MM.1S (cell line): Measurements from ENCODE around the gene TRIOBP.

Experiments used
- DNase-seq: peaks from one replicate; pipeline ENCODE4 v3.0.0-alpha.2; 2015
- H2AFZ ChIP-seq: fragments of 300-600 bp; sonication (generic); 2 replicates; pipeline ENCODE4 v1.6.0; 2016; ENCODE audit warnings: antibody characterized with exemption, low read length
- H3F3A ChIP-seq: fragments of 300-600 bp; sonication (generic); 2 replicates; pipeline ENCODE4 v1.6.1; 2016; ENCODE audit warnings: mild to moderate bottlenecking, antibody characterized with exemption, low read length, moderate library complexity, mixed read lengths; ENCODE audit not compliant: insufficient read depth
- H3K27ac ChIP-seq: fragments of 300-600 bp; sonication (generic); 2 replicates; pipeline ENCODE4 v1.5.1; 2016; ENCODE audit warnings: mild to moderate bottlenecking, low read length
- H3K27me3 ChIP-seq: fragments of 300-600 bp; sonication (generic); replicated peaks from 2 replicates; pipeline ENCODE4 v1.6.0; 2016; ENCODE audit warnings: low read length; ENCODE audit not compliant: insufficient read depth
- H3K36me3 ChIP-seq: fragments of 300-600 bp; sonication (generic); replicated peaks from 2 replicates; pipeline ENCODE4 v1.6.1; 2016; ENCODE audit warnings: mild to moderate bottlenecking, low read length, mixed read lengths; ENCODE audit not compliant: insufficient read depth
- H3K4me1 ChIP-seq: fragments of 300-600 bp; sonication (generic); 2 replicates; pipeline ENCODE4 v1.6.1; 2016; ENCODE audit warnings: low read length, mixed read lengths
- H3K4me2 ChIP-seq: fragments of 300-600 bp; sonication (generic); 2 replicates; pipeline ENCODE4 v1.6.0; 2016; ENCODE audit warnings: low read depth, low read length
- H3K4me3 ChIP-seq: fragments of 300-600 bp; sonication (generic); 2 replicates; pipeline ENCODE4 v1.5.1; 2016; ENCODE audit warnings: low read length, mixed read lengths
- H3K79me2 ChIP-seq: fragments of 300-600 bp; sonication (generic); 2 replicates; pipeline ENCODE4 v1.6.1; 2016; ENCODE audit warnings: mixed run types, low read length, mixed read lengths
- H3K9ac ChIP-seq: fragments of 300-600 bp; sonication (generic); 2 replicates; pipeline ENCODE4 v1.6.1; 2016; ENCODE audit warnings: low read length, mixed read lengths
- H3K9me2 ChIP-seq: fragments of 300-600 bp; sonication (generic); replicated peaks from 2 replicates; pipeline ENCODE4 v1.6.1; 2016; ENCODE audit warnings: mild to moderate bottlenecking, low read length, mixed read lengths; ENCODE audit not compliant: insufficient read depth
- H3K9me3 ChIP-seq: fragments of 300-600 bp; sonication (generic); replicated peaks from 2 replicates; pipeline ENCODE4 v1.6.1; 2016; ENCODE audit warnings: mild to moderate bottlenecking, low read length, mixed read lengths; ENCODE audit not compliant: insufficient read depth
- H4K20me1 ChIP-seq: fragments of 300-600 bp; sonication (generic); 2 replicates; pipeline ENCODE4 v1.6.1; 2016; ENCODE audit warnings: mild to moderate bottlenecking, low read length, moderate library complexity, mixed read lengths; ENCODE audit not compliant: insufficient read depth
- CTCF ChIP-seq: fragments of 300-600 bp; sonication (generic); IDR thresholded peaks from 2 replicates; pipeline ENCODE4 v1.5.1; 2016; ENCODE audit warnings: antibody characterized with exemption, low read length, mixed read lengths
- EZH2 ChIP-seq: fragments of 300-600 bp; sonication (generic); optimal IDR thresholded peaks from 2 replicates; pipeline ENCODE3; 2017; ENCODE audit warnings: low read depth, mild to moderate bottlenecking, antibody characterized with exemption, low read length, mixed read lengths
- EZH2phosphoT487 ChIP-seq: fragments of 300-600 bp; sonication (generic); IDR thresholded peaks from 2 replicates; pipeline ENCODE4 v1.6.1; 2018; ENCODE audit warnings: antibody characterized with exemption, low read length

TRIOBP gene

GRCh38 chr22:37657590-37658132 lies 39.2 kb upstream of the TRIOBP start:
- TF ChIP-seq EZH2, result no peak
- no peak for TF ChIP-seq CTCF
- TF ChIP-seq EZH2phosphoT487, result no peak
- Histone ChIP-seq H3K27me3 (no peaks in the 10 kb centered on the region), H3K9me2 (no peaks in the 10 kb centered on the region), H4K20me1 (peaks cover 5% of the 10 kb centered on the region; the same call in 1 of the 2 replicates), H3K4me2 (peak overlapping the region; percentile 78), H3K27ac (peak overlapping the region; percentile 19; the same call in 1 of the 2 replicates), H3K36me3 (no peaks in the 10 kb centered on the region), H3F3A (0 out of 2 replicates have a peak, but pooled peaks cover 7% of the 10 kb centered on the region), H2AFZ (peak overlapping the region; percentile 81), H3K9me3 (no peaks in the 10 kb centered on the region), H3K4me1 (peaks cover 15% of the 10 kb centered on the region), H3K79me2 (peaks cover 35% of the 10 kb centered on the region), H3K4me3 (peak overlapping the region; percentile 64), H3K9ac (peak overlapping the region; percentile 39; the same call in 1 of the 2 replicates)
- DNase-seq, result no peak

- H3K27ac ChIP-seq, result peak within 1 kb of the TSS; percentile 19; the same call in 1 of the 2 replicates
- peak within 1 kb of the TSS; percentile 81 for H2AFZ ChIP-seq
- DNase-seq, result peak; percentile 100
Observed at GRCh38 chr22:37658133-37659065, 38.4 kb upstream of the TRIOBP start, which contains the start of gene PDXP. TSS of gene PDXP (plus strand) at chr22:37658723. CDS start at chr22:37658783, 60 bp downstream.

More at GRCh38 chr22:37658133-37659065, 38.4 kb upstream of the TRIOBP start, which contains the start of gene PDXP:
- Histone ChIP-seq H3K79me2 (peaks cover 38% of the 10 kb centered on the region), H3F3A (0 out of 2 replicates have a peak, but pooled peaks cover 7% of the 10 kb centered on the region), H3K27me3 (no peaks in the 10 kb centered on the region), H3K36me3 (no peaks in the 10 kb centered on the region), H3K4me2 (peak within 1 kb of the TSS; percentile 95), H3K9me3 (no peaks in the 10 kb centered on the region), H3K4me3 (peak within 1 kb of the TSS; percentile 79), H3K9me2 (no peaks in the 10 kb centered on the region), H3K4me1 (peaks cover 15% of the 10 kb centered on the region), H4K20me1 (peaks cover 5% of the 10 kb centered on the region; the same call in 1 of the 2 replicates), H3K9ac (peak within 1 kb of the TSS; percentile 63; the same call in 1 of the 2 replicates)
- TF ChIP-seq EZH2 (no peak), CTCF (no peak), EZH2phosphoT487 (no peak)
